GM23248 (cell line): ENCODE results near the gene IFNA2. TPM values are rescaled to one million over a fixed set of nuclear protein-coding genes. Genes with fewer than 3 reads are reported as not detected.

Experiments used
- DNase-seq: peaks from one replicate; pipeline ENCODE4 v3.0.0-alpha.2; 2015
- H2AFZ ChIP-seq: fragments of 200-600 bp; sonication (generic); 2 replicates; pipeline ENCODE4 v1.6.1; 2016; ENCODE audit warnings: antibody characterized with exemption
- H3F3A ChIP-seq: fragments of 200-600 bp; sonication (generic); 2 replicates; pipeline ENCODE4 v1.6.1; 2016; ENCODE audit warnings: mild to moderate bottlenecking, antibody characterized with exemption, mixed run types; ENCODE audit not compliant: insufficient read depth
- H3K27ac ChIP-seq: fragments of 200-600 bp; sonication (generic); 2 replicates; pipeline ENCODE4 v1.5.1; 2016; ENCODE audit warnings: mild to moderate bottlenecking
- H3K27me3 ChIP-seq: fragments of 200-600 bp; sonication (generic); replicated peaks from 2 replicates; pipeline ENCODE4 v1.6.1; 2016; ENCODE audit warnings: mild to moderate bottlenecking; ENCODE audit not compliant: insufficient read depth
- H3K36me3 ChIP-seq: fragments of 200-600 bp; sonication (generic); 2 replicates; pipeline ENCODE4 v1.6.1; 2016; ENCODE audit warnings: low read depth, mild to moderate bottlenecking
- H3K4me1 ChIP-seq: fragments of 200-600 bp; sonication (generic); 2 replicates; pipeline ENCODE4 v1.6.1; 2016; ENCODE audit warnings: mild to moderate bottlenecking; ENCODE audit not compliant: insufficient read depth
- H3K4me2 ChIP-seq: fragments of 200-600 bp; sonication (generic); one replicate; pipeline ENCODE4 v1.6.1; 2016; ENCODE audit warnings: mild to moderate bottlenecking; ENCODE audit not compliant: unreplicated experiment
- H3K4me3 ChIP-seq: fragments of 200-600 bp; sonication (generic); 2 replicates; pipeline ENCODE4 v1.5.1; 2016; ENCODE audit warnings: mild to moderate bottlenecking
- H3K79me2 ChIP-seq: fragments of 200-600 bp; sonication (generic); 2 replicates; pipeline ENCODE4 v1.6.1; 2016; ENCODE audit warnings: mild to moderate bottlenecking; ENCODE audit not compliant: insufficient read depth
- H3K9ac ChIP-seq: fragments of 200-600 bp; sonication (generic); 2 replicates; pipeline ENCODE4 v1.6.1; 2016; ENCODE audit warnings: mild to moderate bottlenecking
- H3K9me2 ChIP-seq: fragments of 200-600 bp; sonication (generic); 2 replicates; pipeline ENCODE4 v1.6.1; 2016; ENCODE audit warnings: mixed run types, mild to moderate bottlenecking, moderate library complexity; ENCODE audit not compliant: insufficient read depth
- H3K9me3 ChIP-seq: fragments of 200-600 bp; sonication (generic); one replicate; pipeline ENCODE4 v1.6.1; 2017; ENCODE audit warnings: low read depth
- H4K20me1 ChIP-seq: fragments of 200-600 bp; sonication (generic); 2 replicates; pipeline ENCODE4 v1.6.0; 2016; ENCODE audit not compliant: insufficient read depth
- EZH2 ChIP-seq: fragments of 200-600 bp; sonication (generic); IDR thresholded peaks from 2 replicates; pipeline ENCODE4 v1.6.1; 2018; ENCODE audit warnings: antibody characterized with exemption, mild to moderate bottlenecking; ENCODE audit not compliant: insufficient read depth, poor library complexity, severe bottlenecking
- EZH2phosphoT487 ChIP-seq: fragments of 200-600 bp; sonication (generic); IDR thresholded peaks from 2 replicates; pipeline ENCODE4 v1.6.1; 2018; ENCODE audit warnings: antibody characterized with exemption, moderate library complexity, mild to moderate bottlenecking, low read depth; ENCODE audit not compliant: insufficient read depth
- WGBS, 2 experiments: methylation state at CpG; one replicate each; pipeline ENCODE4 v1.1.6; 2015 to 2017; ENCODE audit warnings: low lambda C conversion rate in 2 of 2, low coverage in 1 of 2; ENCODE audit errors: missing lambda C conversion rate in 2 of 2; 5-methylcytosine and 5-hydroxymethylcytosine counted together
- in situ Hi-C: fragments of 300-500 bp; cut with MboI; formaldehyde crosslinking; loops from 2 replicates; pipeline ENCODE4 v1.15.0; 2020
- polyA plus RNA-seq: library from polyadenylated mRNA; unstranded; fragments of >200 nt; fragmentation: Nextera tagmentation; extraction: Ambion mirVana; gene quantifications from 2 replicates; pipeline ENCODE4 v1.2.1, GENCODE V29; 2016
- total RNA-seq: library from RNA; depleted of rRNA; stranded (reverse); fragments of >200 nt; shearing (Covaris generic); gene quantifications from 2 replicates; pipeline ENCODE4 v1.2.3, GENCODE V29; 2014; rRNA removed

IFNA2 gene
- total and polyA plus RNA-seq, 2 experiments from 2014 or later: not detected

GRCh38 chr9:21334701-21335632, 50.2 kb downstream of the IFNA2 start, which contains the start of gene KLHL9:
Gene KLHL9 (minus strand): TSS chr9:21335404. CDS start chr9:21334859, 545 bp downstream.
- Histone ChIP-seq H3K9me2 (no peaks in the 10 kb centered on the region; the same call in 1 of the 2 replicates), H3K79me2 (peaks cover 57% of the 10 kb centered on the region), H3K36me3 (no peaks in the 10 kb centered on the region; the same call in 1 of the 2 replicates), H3K9ac (peak within 1 kb of the TSS; percentile 100), H3K4me1 (peaks cover 48% of the 10 kb centered on the region), H4K20me1 (peaks cover 8% of the 10 kb centered on the region; the same call in 1 of the 2 replicates), H3K4me3 (peak within 1 kb of the TSS; percentile 100), H3F3A (0 out of 2 replicates have a peak, but pooled peaks cover 1% of the 10 kb centered on the region), H3K4me2 (peak within 1 kb of the TSS; percentile 92), H3K27ac (peak within 1 kb of the TSS; percentile 91), H2AFZ (peak within 1 kb of the TSS; percentile 97), H3K27me3 (no peaks in the 10 kb centered on the region), H3K9me3 (no peaks in the 10 kb centered on the region)
- WGBS, 2 experiments: 1% methylated on average over 50 to 54 of the region's 55 CpGs
- TF ChIP-seq EZH2phosphoT487 (no peak), EZH2 (no peak)
- in situ Hi-C loops: no loop called here
- DNase-seq: peak; percentile 96

Other genes starting within 250 kb of the IFNA2 start
- not detected in 2 replicates for gene IFNW1, start 243.6 kb downstream of the IFNA2 start, total RNA-seq
- not detected in 2 replicates for gene IFNW1, start 243.6 kb downstream of the IFNA2 start, polyA plus RNA-seq
- gene IFNA21, start 218.7 kb downstream of the IFNA2 start, total RNA-seq: not detected in 2 replicates
- not detected in 2 replicates for gene IFNA21, start 218.7 kb downstream of the IFNA2 start, polyA plus RNA-seq
- gene IFNA4, start 197.8 kb downstream of the IFNA2 start, total RNA-seq: not detected in 2 replicates
- not detected in 2 replicates for gene IFNA4, start 197.8 kb downstream of the IFNA2 start, polyA plus RNA-seq
- gene IFNA7, start 183.2 kb downstream of the IFNA2 start, total RNA-seq: not detected in 2 replicates
- gene IFNA7, start 183.2 kb downstream of the IFNA2 start, polyA plus RNA-seq: not detected in 2 replicates
- gene IFNA10, start 178.3 kb downstream of the IFNA2 start, total RNA-seq: not detected in 2 replicates
- gene IFNA10, start 178.3 kb downstream of the IFNA2 start, polyA plus RNA-seq: not detected in 2 replicates
- gene IFNA16, start 168.1 kb downstream of the IFNA2 start, total RNA-seq: not detected in 2 replicates
- gene IFNA16, start 168.1 kb downstream of the IFNA2 start, polyA plus RNA-seq: not detected in 2 replicates
- not detected in 2 replicates for gene IFNA17, start 157.2 kb downstream of the IFNA2 start, total RNA-seq
- gene IFNA17, start 157.2 kb downstream of the IFNA2 start, polyA plus RNA-seq: not detected in 2 replicates
- gene IFNA14, start 145.4 kb downstream of the IFNA2 start, total RNA-seq: not detected in 2 replicates
- not detected in 2 replicates for gene IFNA14, start 145.4 kb downstream of the IFNA2 start, polyA plus RNA-seq
- gene IFNA5, start 80.1 kb downstream of the IFNA2 start, total RNA-seq: not detected in 2 replicates
- not detected in 2 replicates for gene IFNA5, start 80.1 kb downstream of the IFNA2 start, polyA plus RNA-seq
- gene KLHL9, start 50.0 kb downstream of the IFNA2 start, total RNA-seq: 41.9 and 49.4 TPM in 2 replicates
- 28.8 and 29.5 TPM in 2 replicates for gene KLHL9, start 50.0 kb downstream of the IFNA2 start, polyA plus RNA-seq
- gene IFNA6, start 34.5 kb downstream of the IFNA2 start, total RNA-seq: not detected in 2 replicates
- not detected in 2 replicates for gene IFNA6, start 34.5 kb downstream of the IFNA2 start, polyA plus RNA-seq
- gene IFNA13, start 17.3 kb downstream of the IFNA2 start, total RNA-seq: not detected in 2 replicates
- not detected in 2 replicates for gene IFNA13, start 17.3 kb downstream of the IFNA2 start, polyA plus RNA-seq
- not detected in 2 replicates for gene IFNA8, start 23.7 kb upstream of the IFNA2 start, total RNA-seq
- gene IFNA8, start 23.7 kb upstream of the IFNA2 start, polyA plus RNA-seq: not detected in 2 replicates
- not detected in 2 replicates for gene IFNA1, start 55.0 kb upstream of the IFNA2 start, total RNA-seq
- gene IFNA1, start 55.0 kb upstream of the IFNA2 start, polyA plus RNA-seq: 1.1 and 1.6 TPM in 2 replicates
- 1.8 TPM in 2 replicates for gene IFNE, start 96.9 kb upstream of the IFNA2 start, total RNA-seq
- gene IFNE, start 96.9 kb upstream of the IFNA2 start, polyA plus RNA-seq: 0.80 and 1.3 TPM in 2 replicates